Daoy (cell line): Measurements from ENCODE around the gene TBC1D8. TPM values are rescaled to one million over a fixed set of nuclear protein-coding genes. Genes with fewer than 3 reads are reported as not detected.

ENCODE experiments used
- DNase-seq: peaks from one replicate; pipeline ENCODE4 v3.0.0-alpha.2; 2015; ENCODE audit warnings: low read depth
- total RNA-seq: library from RNA; depleted of rRNA; stranded (reverse); fragments of >200 nt; shearing (Covaris generic); gene quantifications from 2 replicates; pipeline ENCODE4 v1.2.3, GENCODE V29; 2014

The TBC1D8 gene
- total RNA-seq, 1 experiment from 2014 or later: 4.4 TPM

- DNase-seq: no peak
Measured at GRCh38 chr2:101135412-101136296, 15.5 kb downstream of the TBC1D8 start.

- no peak for DNase-seq
Measured at GRCh38 chr2:101133492-101134100, 17.6 kb downstream of the TBC1D8 start.

- DNase-seq: no peak
Measured at GRCh38 chr2:101132202-101132601, 19.0 kb downstream of the TBC1D8 start.

GRCh38 chr2:101130081-101130480, 21.1 kb downstream of the TBC1D8 start:
- no peak for DNase-seq

GRCh38 chr2:101127319-101128056, 23.7 kb downstream of the TBC1D8 start:
- DNase-seq: no peak

- no peak for DNase-seq
Measured at GRCh38 chr2:101125808-101126207, 25.4 kb downstream of the TBC1D8 start.

- no peak for DNase-seq
Measured at GRCh38 chr2:101125374-101125773, 25.8 kb downstream of the TBC1D8 start.

GRCh38 chr2:101124643-101125366, 26.4 kb downstream of the TBC1D8 start:
- peak; percentile 89 for DNase-seq

- no peak for DNase-seq
Measured at GRCh38 chr2:101123795-101124471, 27.2 kb downstream of the TBC1D8 start.

- no peak for DNase-seq
Measured at GRCh38 chr2:101121174-101121573, 30.0 kb downstream of the TBC1D8 start.

GRCh38 chr2:101120124-101120996, 30.8 kb downstream of the TBC1D8 start:
- peak; percentile 84 for DNase-seq

GRCh38 chr2:101119431-101119830, 31.8 kb downstream of the TBC1D8 start:
- peak; percentile 36 for DNase-seq

- DNase-seq: no peak
Measured at GRCh38 chr2:101116841-101117552, 34.2 kb downstream of the TBC1D8 start.

- DNase-seq: no peak
Measured at GRCh38 chr2:101116348-101116747, 34.8 kb downstream of the TBC1D8 start.

- no peak for DNase-seq
Measured at GRCh38 chr2:101115664-101116063, 35.5 kb downstream of the TBC1D8 start.

- DNase-seq: no peak
Measured at GRCh38 chr2:101114815-101115214, 36.4 kb downstream of the TBC1D8 start.

- DNase-seq: no peak
Measured at GRCh38 chr2:101114268-101114783, 36.9 kb downstream of the TBC1D8 start.

- peak; percentile 61 for DNase-seq
Measured at GRCh38 chr2:101113441-101114267, 37.5 kb downstream of the TBC1D8 start.
